Adipose tissue (tissue), 3 donors: ENCODE data around the gene OR11H1. TPM values are rescaled to one million over a fixed set of nuclear protein-coding genes. Genes with fewer than 3 reads are reported as not detected.
"Not testable (repeated sequence)": the region's sequence is repeated elsewhere in the genome, so short reads cannot be mapped to it uniquely, and the experiment has no call there.

Experiments
- H3K27ac ChIP-seq: one replicate; pipeline ENCODE4 v1.5.1; 2013; ENCODE audit warnings: low read depth, low read length
- WGBS, 3 donors: extraction: QIAGEN DNeasy Blood & Tissue Kit; methylation state at CpG; one replicate each; pipeline ENCODE4 v1.1.7; 2013; 5-methylcytosine and 5-hydroxymethylcytosine counted together
- polyA plus RNA-seq, 3 donors: library from polyadenylated mRNA; stranded (reverse); fragments of 200-250 nt; gene quantifications; one replicate each; pipeline ENCODE4 v1.2.3, GENCODE V29; 2013
- donor health status: healthy with polysubstance abuse.
- donor health status: Bipolar disorder and iron deficiency.
- donor health status: healthy.

OR11H1 gene
- under 1 TPM in 1 of 3 donors, not detected in 2; 0.34 TPM for polyA plus RNA-seq

GRCh38 chr22:15527892-15528291, at the start of gene OR11H1:
Gene OR11H1 (plus strand): TSS chr22:15528192. CDS start chr22:15528192, 0 bp downstream.
- WGBS, 3 donors = no CpG with 5 or more reads among the region's 3 CpGs
- H3K27ac ChIP-seq = not testable (repeated sequence)

DNA sequence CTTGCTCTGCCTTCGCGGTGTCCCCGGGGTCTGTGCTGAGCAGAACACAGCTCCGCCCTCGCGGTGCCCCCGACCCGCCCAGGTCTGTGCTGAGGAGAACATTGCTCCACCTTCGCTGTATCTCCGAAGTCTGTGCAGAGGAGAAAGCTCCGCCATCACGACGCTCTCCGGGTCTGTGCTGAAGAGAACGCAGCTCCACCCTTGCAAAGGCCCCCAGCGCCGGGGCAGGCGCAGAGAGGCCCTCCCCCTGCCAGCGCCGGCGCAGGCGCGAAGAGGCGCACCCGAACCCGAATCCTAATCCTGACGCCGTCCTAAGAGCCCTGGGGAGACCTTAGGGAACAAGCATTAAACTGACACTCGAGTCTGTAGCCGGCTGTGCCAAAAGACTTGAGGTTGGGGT, 18.0 kb upstream of the OR11H1 start:
- WGBS, 3 donors = 72 to 80% (median 74%) methylated on average over 12 to 17 of the region's 30 CpGs
- H3K27ac ChIP-seq = not testable (repeated sequence)

- WGBS, 3 donors = 89 to 94% (median 91%) methylated on average over 9 of the region's 9 CpGs
These were observed 12.1 kb upstream of the OR11H1 start for GRCh38 chr22:15515896-15516295.

GRCh38 chr22:15553767-15554166, 25.8 kb downstream of the OR11H1 start:
- not testable (repeated sequence) for H3K27ac ChIP-seq

More at GRCh38 chr22:15515896-15516295, 12.1 kb upstream of the OR11H1 start:
- H3K27ac ChIP-seq = not testable (repeated sequence)

GRCh38 chr22:15563461-15563860, 35.5 kb downstream of the OR11H1 start:
- 75 to 86% (median 80%) methylated on average over 4 to 5 of the region's 10 CpGs for WGBS, 3 donors
- not testable (repeated sequence) for H3K27ac ChIP-seq

More at GRCh38 chr22:15553767-15554166, 25.8 kb downstream of the OR11H1 start:
- 59 to 76% (median 68%) methylated on average over 15 to 16 of the region's 31 CpGs for WGBS, 3 donors

DNA sequence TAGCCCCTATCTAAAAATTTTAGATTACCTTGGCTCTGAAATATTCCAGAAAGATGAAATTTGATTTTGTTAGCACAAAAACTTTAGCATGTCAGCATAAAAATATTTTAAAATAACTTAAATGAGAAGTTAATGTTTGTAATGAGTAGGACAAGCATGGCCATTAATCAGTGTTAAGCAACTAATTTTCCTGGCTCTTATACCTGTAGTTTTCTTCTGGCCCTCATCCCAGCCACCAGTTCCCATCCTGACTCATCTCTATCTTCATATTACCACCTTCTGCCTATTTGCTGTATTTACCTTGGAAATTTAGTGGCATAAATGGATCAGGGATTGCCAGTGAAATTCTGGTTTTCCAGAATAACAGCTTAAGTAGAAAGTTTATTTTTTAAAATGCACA, 37.1 kb downstream of the OR11H1 start:
- H3K27ac ChIP-seq = not testable (repeated sequence)

Other genes starting within 250 kb of the OR11H1 start
- not detected for gene POTEH, start 161.8 kb downstream of the OR11H1 start, polyA plus RNA-seq